ENCODE results near the gene ADNP. TPM values are rescaled to one million over a fixed set of nuclear protein-coding genes. Genes with fewer than 3 reads are reported as not detected.

Gene ADNP
- total and polyA plus RNA-seq, 10 of the 15 experiments (the other 5 are each of a cell fraction or from before 2014, with no cell fraction given), result 23.0 to 74.4 (median 34.9) TPM

- TF ChIP-seq ZNF592 (IDR thresholded peaks at IDR 0.05), result no peak
- no peak for TF ChIP-seq SKIL (IDR thresholded peaks at IDR 0.05; ENCODE audit: low read depth, poor library complexity, severe bottlenecking)
- TF ChIP-seq POLR2AphosphoS2 (IDR thresholded peaks at IDR 0.05; ENCODE audit: low read depth, low read length), result no peak
- TF ChIP-seq SPI1 (IDR thresholded peaks at IDR 0.05; ENCODE audit: borderline replicate concordance, insufficient read depth, low read depth, low read length), result no peak
Measured at GRCh38 chr20:50916257-50916656, 15.0 kb downstream of the ADNP start (continued).

GRCh38 chr20:50915424-50915823 lies 15.8 kb downstream of the ADNP start:
- H3K9me3 ChIP-seq (replicated peaks; ENCODE audit: control insufficient read depth, insufficient read depth, low read length), result no peaks in the 10 kb centered on the region
- no peaks in the 10 kb centered on the region for H3K27me3 ChIP-seq (replicated peaks in 1 of 2; ENCODE audit: control insufficient read depth in 2 of 2, insufficient read depth in 2 of 2, low read length in 1 of 2)
- peaks cover 70% of the 10 kb centered on the region for H3K4me1 ChIP-seq (ENCODE audit: control insufficient read depth, insufficient read depth, low read length)
- H3K4me3 ChIP-seq, result no peak overlapping the region
- ChIA-PET POLR2A (interaction anchor here (0.9 to 4.1 kb wide), 6 partner anchors 9 to 121 kb away, joined by 3 to 26 read pairs (median 4); partner anchors contain the start of gene BCAS4), CTCF (interaction anchor here (0.8 to 4.9 kb wide), 8 partner anchors 12 to 336 kb away, joined by 3 to 91 read pairs (median 6); partner anchors contain the start of genes ADNP and BCAS4), RAD21 (ENCODE audit: unreplicated experiment) (interaction anchor here (0.7 to 3.7 kb wide), 8 partner anchors 12 to 125 kb away, joined by 3 to 22 read pairs (median 7); partner anchors contain the start of genes ADNP and BCAS4), SMC1A (ENCODE audit: uncharacterized antibody, unreplicated experiment) (interaction anchor here (0.6 to 3.5 kb wide), 9 partner anchors 11 to 116 kb away, joined by 3 to 54 read pairs (median 4); partner anchors contain the start of gene ADNP)
- in situ Hi-C loops (cut with MboI) (no loop called here), intact Hi-C loops (cut with micrococcal nuclease; ENCODE audit: unreplicated experiment) (no loop called here)
- H3K79me2 ChIP-seq (ENCODE audit: control insufficient read depth, insufficient read depth, low read length), result peaks cover 97% of the 10 kb centered on the region
- H3K27ac ChIP-seq (ENCODE audit: control insufficient read depth, insufficient read depth), result peak overlapping the region; percentile 61
- no peak for DNase-seq (ENCODE audit: low read depth, low spot score)
- ATAC-seq, result no peak
- 37% methylated on average over 3 of the region's 3 CpGs for WGBS (ENCODE audit: insufficient coverage, insufficient replicate concordance, low lambda C conversion rate, missing lambda C conversion rate)
- H3K36me3 ChIP-seq (ENCODE audit: control insufficient read depth in 2 of 2, insufficient read depth in 2 of 2, low read length in 1 of 2), result peaks cover 5 to 22% of the 10 kb centered on the region in 2 experiments
- no peak overlapping the region for H3K9ac ChIP-seq (ENCODE audit: control insufficient read depth, insufficient read depth, low read length)
- H3K4me2 ChIP-seq (ENCODE audit: control insufficient read depth, insufficient read depth), result peak overlapping the region; percentile 66
- H2AFZ ChIP-seq (ENCODE audit: control insufficient read depth, low read depth, low read length), result no peak overlapping the region
- BruUV-seq (replicated peaks), result no TSS peak
- no peak for FAIRE-seq
- peaks cover 13% of the 10 kb centered on the region for H4K20me1 ChIP-seq (ENCODE audit: control insufficient read depth, insufficient read depth)
- TF ChIP-seq NKRF (conservative IDR thresholded peaks at IDR 0.05), result no peak
- TF ChIP-seq, protein P1, sequence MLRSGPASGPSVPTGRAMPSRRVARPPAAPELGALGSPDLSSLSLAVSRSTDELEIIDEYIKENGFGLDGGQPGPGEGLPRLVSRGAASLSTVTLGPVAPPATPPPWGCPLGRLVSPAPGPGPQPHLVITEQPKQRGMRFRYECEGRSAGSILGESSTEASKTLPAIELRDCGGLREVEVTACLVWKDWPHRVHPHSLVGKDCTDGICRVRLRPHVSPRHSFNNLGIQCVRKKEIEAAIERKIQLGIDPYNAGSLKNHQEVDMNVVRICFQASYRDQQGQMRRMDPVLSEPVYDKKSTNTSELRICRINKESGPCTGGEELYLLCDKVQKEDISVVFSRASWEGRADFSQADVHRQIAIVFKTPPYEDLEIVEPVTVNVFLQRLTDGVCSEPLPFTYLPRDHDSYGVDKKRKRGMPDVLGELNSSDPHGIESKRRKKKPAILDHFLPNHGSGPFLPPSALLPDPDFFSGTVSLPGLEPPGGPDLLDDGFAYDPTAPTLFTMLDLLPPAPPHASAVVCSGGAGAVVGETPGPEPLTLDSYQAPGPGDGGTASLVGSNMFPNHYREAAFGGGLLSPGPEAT (IDR thresholded peaks at IDR 0.05; ENCODE audit: low read depth), result no peak
- TF ChIP-seq, protein P2, sequence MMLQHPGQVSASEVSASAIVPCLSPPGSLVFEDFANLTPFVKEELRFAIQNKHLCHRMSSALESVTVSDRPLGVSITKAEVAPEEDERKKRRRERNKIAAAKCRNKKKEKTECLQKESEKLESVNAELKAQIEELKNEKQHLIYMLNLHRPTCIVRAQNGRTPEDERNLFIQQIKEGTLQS (IDR thresholded peaks at IDR 0.05; ENCODE audit: borderline replicate concordance, extremely low read depth, low read depth, low read length), result no peak
- TF ChIP-seq SIX5 (IDR thresholded peaks at IDR 0.05; ENCODE audit: low read depth, low read length, severe bottlenecking), result no peak
- no peak for TF ChIP-seq HDAC2 (IDR thresholded peaks at IDR 0.05)

All from GM12878 (cell line).